A549 (cell line): Measurements from ENCODE around the gene ZNF263. TPM values are rescaled to one million over a fixed set of nuclear protein-coding genes. Genes with fewer than 3 reads are reported as not detected.

Source experiments
- ATAC-seq, 2 experiments: fragments of 200-7000 bp in 1 of 2; fragments of >200 bp in 1 of 2; cut with Nextera tagmentation in 1 of 2; cut with Tn5 transposase in 1 of 2; 3 replicates each; pipeline versions ENCODE4 v1.8.0 to v1.9.1; 2018 to 2020; ENCODE audit warnings: mild to moderate bottlenecking in 1 of 2, moderate library complexity in 1 of 2
- CTCF ChIA-PET: fragments of 300-600 bp; sonication (Branson Sonifier 250); formaldehyde crosslinking; extraction: SDS; loops from one replicate; lab custom pipeline; 2021; ENCODE audit warnings: antibody characterized with exemption, inconsistent platforms; lab: Yijun Ruan, JAX
- POLR2A ChIA-PET: fragments of 350-600 bp; formaldehyde crosslinking; extraction: SDS; loops from one replicate; lab custom pipeline; 2021; ENCODE audit warnings: antibody characterized with exemption, inconsistent platforms; lab: Yijun Ruan, JAX
- DNase-seq, 2 experiments: peaks; one replicate each; pipeline versions ENCODE4 v3.0.0 to v3.0.0-alpha.2; 2011 to 2016; ENCODE audit warnings: low read depth in 1 of 2, low spot score in 1 of 2
- FAIRE-seq: peaks from 2 replicates; lab custom pipeline; 2011; peaks lifted over from hg19 to GRCh38; lab: Jason Lieb, UNC
- H3K27ac ChIP-seq, 2 experiments: fragments of >200 bp; sonication (Bioruptor Twin); formaldehyde crosslinking; 3 replicates each; pipeline ENCODE4 v1.5.1; 2016 to 2017
- H3K4me1 ChIP-seq: fragments of >200 bp; sonication (Bioruptor Twin); formaldehyde crosslinking; 3 replicates; pipeline ENCODE4 v1.6.1; 2016
- H3K4me2 ChIP-seq: fragments of >200 bp; sonication (Bioruptor Twin); formaldehyde crosslinking; 3 replicates; pipeline ENCODE4 v1.6.1; 2016
- H3K4me3 ChIP-seq: fragments of >200 bp; sonication (Bioruptor Twin); formaldehyde crosslinking; 3 replicates; pipeline ENCODE4 v1.5.1; 2016
- H3K9me3 ChIP-seq: fragments of >200 bp; sonication (Bioruptor Twin); formaldehyde crosslinking; 3 replicates; pipeline ENCODE4 v1.6.1; 2016
- BHLHE40 ChIP-seq: IDR thresholded peaks from 2 replicates; pipeline ENCODE4 v1.6.1; 2012; ENCODE audit warnings: low read depth, low read length, inconsistent platforms
- E2F6 ChIP-seq: IDR thresholded peaks from 2 replicates; pipeline ENCODE4 v1.6.1; 2012; ENCODE audit warnings: low read depth, borderline replicate concordance
- ELK1 ChIP-seq: fragments of 150-350 bp; IDR thresholded peaks from 2 replicates; pipeline ENCODE4 v1.6.1; 2014; ENCODE audit warnings: low read depth, mild to moderate bottlenecking, low read length
- ESRRA ChIP-seq: fragments of 150-350 bp; IDR thresholded peaks from 2 replicates; pipeline ENCODE4 v1.6.1; 2014; ENCODE audit warnings: mild to moderate bottlenecking, low read length, borderline replicate concordance
- FOSL2 ChIP-seq, 2 experiments: fragments of 450-650 bp in 1 of 2; fragments of >200 bp in 1 of 2; sonication (Bioruptor Twin) in 1 of 2; formaldehyde crosslinking; IDR thresholded peaks; 2 replicates each; pipeline versions ENCODE4 v1.5.0 to v1.6.1; 2016 to 2020; ENCODE audit warnings: mild to moderate bottlenecking in 1 of 2, moderate library complexity in 1 of 2
- FOXS1 ChIP-seq: fragments of 250-450 bp; sonication (Bioruptor Pico); IDR thresholded peaks from 2 replicates; pipeline ENCODE4 v1.5.0; 2020; ENCODE audit warnings: mild to moderate bottlenecking, moderate library complexity
- HOXA7 ChIP-seq: fragments of 250-450 bp; sonication (Bioruptor Pico); IDR thresholded peaks from 2 replicates; pipeline ENCODE4 v1.5.0; 2020; ENCODE audit warnings: mild to moderate bottlenecking, moderate library complexity
- HOXB5 ChIP-seq: fragments of 250-450 bp; sonication (Bioruptor Pico); IDR thresholded peaks from 2 replicates; pipeline ENCODE4 v1.5.0; 2020; ENCODE audit warnings: mild to moderate bottlenecking, moderate library complexity
- JUN ChIP-seq, 2 experiments: fragments of >200 bp; sonication (Bioruptor Twin); formaldehyde crosslinking; IDR thresholded peaks; 2 replicates in 1 of 2; 3 replicates in 1 of 2; pipeline ENCODE4 v1.6.1; 2016 to 2017
- JUNB ChIP-seq: fragments of >200 bp; sonication (Bioruptor Twin); formaldehyde crosslinking; IDR thresholded peaks from 2 replicates; pipeline ENCODE4 v1.6.1; 2016
- KDM5A ChIP-seq: fragments of 200-600 bp; sonication (generic); IDR thresholded peaks from 2 replicates; pipeline ENCODE4 v1.6.1; 2016; ENCODE audit warnings: antibody characterized with exemption, mild to moderate bottlenecking
- MAX ChIP-seq: IDR thresholded peaks from 2 replicates; pipeline ENCODE4 v1.6.1; 2012
- NFE2L2 ChIP-seq: fragments of 150-350 bp; conservative IDR thresholded peaks from 2 replicates; pipeline ENCODE4 v1.6.1; 2014; ENCODE audit warnings: low read length
- POLR2AphosphoS2 ChIP-seq: conservative IDR thresholded peaks from 2 replicates; pipeline ENCODE4 v1.6.1; 2012; ENCODE audit warnings: low read length, improper control_type of control experiment, inconsistent platforms
- RAD21 ChIP-seq, 2 experiments: fragments of >200 bp in 1 of 2; sonication (Bioruptor Twin) in 1 of 2; formaldehyde crosslinking in 1 of 2; IDR thresholded peaks in 1 of 2; conservative IDR thresholded peaks in 1 of 2; 2 replicates in 1 of 2; 3 replicates in 1 of 2; pipeline ENCODE4 v1.6.1; 2012 to 2018; ENCODE audit warnings: inconsistent platforms in 1 of 2
- RARB ChIP-seq: fragments of 250-450 bp; sonication (Bioruptor Pico); IDR thresholded peaks from 2 replicates; pipeline ENCODE4 v1.8.0; 2021; ENCODE audit warnings: mild to moderate bottlenecking, moderate library complexity
- RCOR1 ChIP-seq: fragments of 150-350 bp; IDR thresholded peaks from 2 replicates; pipeline ENCODE4 v1.6.1; 2014; ENCODE audit warnings: antibody characterized with exemption, low read length, low read depth
- RNF2 ChIP-seq: fragments of 200-600 bp; sonication (generic); IDR thresholded peaks from 2 replicates; pipeline ENCODE4 v1.6.1; 2016; ENCODE audit warnings: low read depth, mild to moderate bottlenecking, antibody characterized with exemption, moderate library complexity, borderline replicate concordance
- SREBF2 ChIP-seq: fragments of 450-650 bp; IDR thresholded peaks from 2 replicates; pipeline ENCODE4 v1.6.1; 2014; ENCODE audit warnings: mild to moderate bottlenecking, moderate library complexity
- TP53 ChIP-seq: fragments of 250-450 bp; sonication (Bioruptor Pico); IDR thresholded peaks from 2 replicates; pipeline ENCODE4 v1.5.0; 2021; ENCODE audit warnings: mild to moderate bottlenecking, moderate library complexity
- ZC3H11A ChIP-seq: fragments of 450-650 bp; IDR thresholded peaks from 2 replicates; pipeline ENCODE4 v1.6.1; 2014; ENCODE audit warnings: antibody characterized with exemption, mild to moderate bottlenecking
- ZFP36 ChIP-seq: fragments of 450-650 bp; IDR thresholded peaks from 2 replicates; pipeline ENCODE4 v1.6.1; 2014; ENCODE audit warnings: borderline replicate concordance; ENCODE audit not compliant: partially characterized antibody
- ZNF302 ChIP-seq: fragments of 250-450 bp; sonication (Bioruptor Pico); IDR thresholded peaks from 2 replicates; pipeline ENCODE4 v1.9.0; 2021; ENCODE audit warnings: inconsistent platforms, mild to moderate bottlenecking, moderate library complexity
- ZSCAN20 ChIP-seq: fragments of 250-450 bp; sonication (Bioruptor Pico); IDR thresholded peaks from 2 replicates; pipeline ENCODE4 v1.8.0; 2022; ENCODE audit warnings: mild to moderate bottlenecking, moderate library complexity
- WGBS: methylation state at CpG from one replicate; pipeline ENCODE4 v1.1.6; 2017; ENCODE audit errors: missing lambda C conversion rate; 5-methylcytosine and 5-hydroxymethylcytosine counted together
- polyA plus RNA-seq, 4 experiments: library from polyadenylated mRNA; depleted of rRNA in 3 of 4; stranded (reverse); fragments of >200 nt; fragmentation: RNase III in 1 of 4; extraction: RNeasy Plus Mini Kit Qiagen cat#74134 plus additional on column Dnase treatment in 1 of 4; gene quantifications; 2 replicates in 3 of 4; 3 replicates in 1 of 4; pipeline ENCODE4 v1.2.3, GENCODE V29; 2011 to 2017

The ZNF263 gene
- polyA plus RNA-seq, 2 of the 4 experiments (the other 2 are of a cell fraction), result 20.9 to 24.4 TPM

GRCh38 chr16:3254309-3254708, 29.0 kb upstream of the ZNF263 start:
- no peak for FAIRE-seq
- Histone ChIP-seq H3K4me2 (no peak overlapping the region), H3K4me3 (no peak overlapping the region), H3K4me1 (no peaks in the 10 kb centered on the region), H3K27ac (no peak overlapping the region), H3K9me3 (no peaks in the 10 kb centered on the region)
- ChIA-PET CTCF (interaction anchor here (0.9 kb wide), 1 partner anchor 125 kb away, joined by 4 read pairs; no protein-coding TSS in a partner anchor), POLR2A (no interaction called here)
- ATAC-seq, result no peak
- no peak for DNase-seq
- WGBS, result 68% methylated on average over 34 of the region's 35 CpGs
- TF ChIP-seq TP53 (CRISPR knock-in tag), result no peak
- no peak for TF ChIP-seq HOXA7 (CRISPR knock-in tag)
- TF ChIP-seq NFE2L2, result no peak
- no peak for TF ChIP-seq ZNF302
- TF ChIP-seq ZFP36, result no peak
- TF ChIP-seq POLR2AphosphoS2, result no peak
- TF ChIP-seq JUNB, result no peak
- no peak for TF ChIP-seq E2F6
- TF ChIP-seq KDM5A, result no peak
- TF ChIP-seq HOXB5 (CRISPR knock-in tag), result no peak
- TF ChIP-seq ZSCAN20 (CRISPR knock-in tag), result no peak
- no peak for TF ChIP-seq FOSL2 (IDR thresholded peaks at IDR 0.05)
- TF ChIP-seq FOSL2 (CRISPR knock-in tag; IDR thresholded peaks at IDR 0.05), result no peak
- TF ChIP-seq, all 56 proteins: peak for 0

- TF ChIP-seq RAD21 (conservative IDR thresholded peaks at IDR 0.05 in 1 of 2, IDR thresholded peaks at IDR 0.05 in 1 of 2), result no peak
- TF ChIP-seq FOXS1, result no peak
- TF ChIP-seq TP53 (CRISPR knock-in tag), result no peak
- no peak for TF ChIP-seq MAX
- TF ChIP-seq ZC3H11A, result no peak
- no peak for TF ChIP-seq SREBF2
- TF ChIP-seq ESRRA, result no peak
- no peak for TF ChIP-seq RCOR1
- no peak for TF ChIP-seq BHLHE40
- TF ChIP-seq JUN (IDR thresholded peaks at IDR 0.05), result no peak
- TF ChIP-seq RARB (CRISPR knock-in tag), result no peak
- TF ChIP-seq ELK1, result no peak
- TF ChIP-seq RNF2, result no peak
- TF ChIP-seq JUNB, result no peak
- Histone ChIP-seq H3K9me3 (no peaks in the 10 kb centered on the region), H3K4me3 (no peak within 1 kb of the TSS), H3K27ac (no peak within 1 kb of the TSS), H3K4me2 (no peak within 1 kb of the TSS), H3K4me1 (no peaks in the 10 kb centered on the region)
- ATAC-seq (no peak), DNase-seq (no peak), FAIRE-seq (no peak)
- ChIA-PET CTCF (interaction anchor here (0.7 to 1.8 kb wide), 2 partner anchors 11 to 167 kb away, joined by 3 to 6 read pairs; no protein-coding TSS in a partner anchor), POLR2A (no interaction called here)
- 54% methylated on average over 14 of the region's 14 CpGs for WGBS
Measured at GRCh38 chr16:3256146-3256865, 27.0 kb upstream of the ZNF263 start, which contains the start of gene MEFV. Gene MEFV, minus strand, starts transcription at chr16:3256633. Its CDS starts 46 bp downstream, at chr16:3256587.
